Measurements from ENCODE around the gene PTPRF.

DNA sequence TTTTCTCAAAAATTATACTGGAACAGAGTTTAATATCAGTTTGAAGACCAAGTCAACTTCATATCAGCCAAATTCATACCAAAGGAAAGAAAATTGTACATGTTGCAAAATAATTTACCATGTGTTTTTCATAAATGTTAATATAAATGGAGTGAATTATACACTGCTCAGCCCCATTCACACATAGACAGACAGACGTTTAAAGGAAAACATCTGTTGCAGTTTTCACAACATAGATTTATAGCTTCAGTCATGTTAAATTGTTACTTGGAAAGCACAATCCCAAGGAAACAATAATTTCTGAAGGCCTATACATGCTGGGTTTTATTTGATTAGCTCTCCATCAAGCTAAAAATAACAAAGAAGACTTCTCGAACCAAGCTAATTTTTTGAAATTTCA lies 49.2 kb upstream of the PTPRF start:
- TF ChIP-seq CTCF (IDR thresholded peaks at IDR 0.05; ENCODE audit: insufficient read depth, low read length, poor library complexity, severe bottlenecking) (no peak), EZH2phosphoT487 (conservative IDR thresholded peaks at IDR 0.05; ENCODE audit: low read length) (no peak)
